Sigmoid colon (tissue), 4 donors: ENCODE data around the gene PISD.

Source experiments
- EP300 ChIP-seq, 4 donors: sonication (generic); formaldehyde crosslinking; IDR thresholded peaks; one replicate each; pipeline ENCODE4 v1.6.1; 2017; ENCODE audit warnings: antibody characterized with exemption in 4 of 4
- POLR2A ChIP-seq, 2 donors: fragments of 450-650 bp; IDR thresholded peaks; one replicate each; pipeline ENCODE4 v1.6.1; 2016; ENCODE audit warnings: antibody characterized with exemption in 2 of 2, mild to moderate bottlenecking in 2 of 2, moderate library complexity in 2 of 2
- TF ChIP-seq, protein P1 (sequence below), 4 experiments: fragments of 450-650 bp in 3 of 4; fragments of 200-600 bp in 1 of 4; IDR thresholded peaks; one replicate each; pipeline ENCODE4 v1.5.1; 2016 to 2019; ENCODE audit warnings: antibody characterized with exemption in 4 of 4, mild to moderate bottlenecking in 3 of 4, moderate library complexity in 2 of 4

DNA sequence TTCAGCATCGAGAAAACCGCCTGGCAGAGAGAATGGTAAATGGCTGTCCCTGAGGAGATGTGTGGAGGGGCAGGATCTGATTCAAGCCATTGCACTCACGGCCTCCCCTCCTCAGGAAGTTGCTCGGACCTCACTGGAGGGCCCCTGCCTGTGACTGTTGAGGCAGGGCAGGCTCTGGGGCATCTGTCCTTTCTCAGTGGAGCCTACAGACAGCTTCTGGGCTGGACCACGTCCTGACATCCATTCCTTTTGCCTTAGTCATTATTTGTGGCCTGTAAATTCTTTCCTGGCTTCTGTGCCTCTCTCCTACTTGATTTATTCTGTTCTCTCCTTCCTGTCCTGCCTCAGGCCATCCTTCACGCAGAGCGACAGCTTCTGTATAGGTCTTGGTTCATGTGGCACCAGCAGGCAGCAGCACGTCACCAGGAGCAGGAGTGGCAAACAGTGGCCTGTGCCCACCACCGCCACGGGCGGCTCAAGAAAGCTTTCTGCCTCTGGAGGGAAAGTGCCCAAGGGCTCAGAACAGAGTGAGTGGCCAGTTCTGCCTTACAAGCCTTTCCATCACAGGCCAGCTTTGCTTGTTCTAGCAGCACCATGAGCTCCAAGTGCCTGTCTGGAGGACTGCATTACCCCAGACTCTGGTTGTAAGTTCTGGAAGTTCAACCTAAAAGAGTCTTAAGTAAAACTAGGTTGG is 59.6 kb downstream of the PISD start:
- TF ChIP-seq POLR2A (IDR thresholded peaks at IDR 0.05) (no peak), EP300 (IDR thresholded peaks at IDR 0.05) (peak in 3 of 4 donors; percentile 46 to 82 (median 74))
- TF ChIP-seq, protein P1, sequence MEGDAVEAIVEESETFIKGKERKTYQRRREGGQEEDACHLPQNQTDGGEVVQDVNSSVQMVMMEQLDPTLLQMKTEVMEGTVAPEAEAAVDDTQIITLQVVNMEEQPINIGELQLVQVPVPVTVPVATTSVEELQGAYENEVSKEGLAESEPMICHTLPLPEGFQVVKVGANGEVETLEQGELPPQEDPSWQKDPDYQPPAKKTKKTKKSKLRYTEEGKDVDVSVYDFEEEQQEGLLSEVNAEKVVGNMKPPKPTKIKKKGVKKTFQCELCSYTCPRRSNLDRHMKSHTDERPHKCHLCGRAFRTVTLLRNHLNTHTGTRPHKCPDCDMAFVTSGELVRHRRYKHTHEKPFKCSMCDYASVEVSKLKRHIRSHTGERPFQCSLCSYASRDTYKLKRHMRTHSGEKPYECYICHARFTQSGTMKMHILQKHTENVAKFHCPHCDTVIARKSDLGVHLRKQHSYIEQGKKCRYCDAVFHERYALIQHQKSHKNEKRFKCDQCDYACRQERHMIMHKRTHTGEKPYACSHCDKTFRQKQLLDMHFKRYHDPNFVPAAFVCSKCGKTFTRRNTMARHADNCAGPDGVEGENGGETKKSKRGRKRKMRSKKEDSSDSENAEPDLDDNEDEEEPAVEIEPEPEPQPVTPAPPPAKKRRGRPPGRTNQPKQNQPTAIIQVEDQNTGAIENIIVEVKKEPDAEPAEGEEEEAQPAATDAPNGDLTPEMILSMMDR (IDR thresholded peaks at IDR 0.05): no peak
